Measurements from ENCODE around the gene HOMEZ. TPM values are rescaled to one million over a fixed set of nuclear protein-coding genes. Genes with fewer than 3 reads are reported as not detected.

Gene HOMEZ
- total RNA-seq, 2 experiments from 2014 or later = 7.1 to 17.2 TPM

DNA sequence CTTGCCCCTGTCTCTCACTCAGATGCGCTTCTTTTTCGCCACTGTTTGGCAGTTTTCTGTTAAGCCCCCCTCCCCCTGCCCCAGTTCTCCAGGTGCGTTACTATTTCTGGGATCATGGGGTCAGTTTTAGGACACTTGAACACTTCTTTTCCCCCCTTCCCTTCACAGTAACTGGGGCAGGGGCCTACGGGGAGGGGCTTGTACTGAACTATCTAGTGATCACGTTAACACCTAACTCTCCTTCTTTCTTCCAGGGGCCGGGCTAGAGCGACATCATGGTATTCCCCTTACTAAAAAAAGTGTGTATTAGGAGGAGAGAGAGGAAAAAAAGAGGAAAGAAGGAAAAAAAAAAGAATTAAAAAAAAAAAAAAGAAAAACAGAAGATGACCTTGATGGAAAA lies 39.1 kb upstream of the HOMEZ start:
- Histone ChIP-seq H3K36me3 (ENCODE audit: insufficient read depth, low read length) (peaks cover 53% of the 10 kb centered on the region), H4K20me1 (ENCODE audit: insufficient read depth, low read length) (peaks cover 13% of the 10 kb centered on the region; the same call in 1 of the 2 replicates), H2AFZ (ENCODE audit: low read length) (no peak overlapping the region), H3K9me2 (ENCODE audit: insufficient read depth, low read length) (no peaks in the 10 kb centered on the region), H3K4me3 (ENCODE audit: low read depth, low read length, poor library complexity, severe bottlenecking) (no peak overlapping the region), H3K79me2 (ENCODE audit: insufficient read depth, low read depth, low read length) (peaks cover 23% of the 10 kb centered on the region), H3K27ac (ENCODE audit: low read depth, low read length, poor library complexity, severe bottlenecking) (no peak overlapping the region), H3K9me3 (ENCODE audit: low read length) (no peaks in the 10 kb centered on the region), H3K4me1 (ENCODE audit: insufficient read depth, low read length, poor library complexity, severe bottlenecking) (peaks cover 21% of the 10 kb centered on the region), H3K4me2 (ENCODE audit: low read length) (no peak overlapping the region)
- no TSS peak for BruUV-seq (replicated peaks)
- CTCF ChIA-PET (ENCODE audit: unreplicated experiment) = interaction anchor here (0.6 kb wide), 1 partner anchor 328 kb away, joined by 3 read pairs; no protein-coding TSS in a partner anchor
- TF ChIP-seq, protein P1, sequence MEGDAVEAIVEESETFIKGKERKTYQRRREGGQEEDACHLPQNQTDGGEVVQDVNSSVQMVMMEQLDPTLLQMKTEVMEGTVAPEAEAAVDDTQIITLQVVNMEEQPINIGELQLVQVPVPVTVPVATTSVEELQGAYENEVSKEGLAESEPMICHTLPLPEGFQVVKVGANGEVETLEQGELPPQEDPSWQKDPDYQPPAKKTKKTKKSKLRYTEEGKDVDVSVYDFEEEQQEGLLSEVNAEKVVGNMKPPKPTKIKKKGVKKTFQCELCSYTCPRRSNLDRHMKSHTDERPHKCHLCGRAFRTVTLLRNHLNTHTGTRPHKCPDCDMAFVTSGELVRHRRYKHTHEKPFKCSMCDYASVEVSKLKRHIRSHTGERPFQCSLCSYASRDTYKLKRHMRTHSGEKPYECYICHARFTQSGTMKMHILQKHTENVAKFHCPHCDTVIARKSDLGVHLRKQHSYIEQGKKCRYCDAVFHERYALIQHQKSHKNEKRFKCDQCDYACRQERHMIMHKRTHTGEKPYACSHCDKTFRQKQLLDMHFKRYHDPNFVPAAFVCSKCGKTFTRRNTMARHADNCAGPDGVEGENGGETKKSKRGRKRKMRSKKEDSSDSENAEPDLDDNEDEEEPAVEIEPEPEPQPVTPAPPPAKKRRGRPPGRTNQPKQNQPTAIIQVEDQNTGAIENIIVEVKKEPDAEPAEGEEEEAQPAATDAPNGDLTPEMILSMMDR (conservative IDR thresholded peaks at IDR 0.05; ENCODE audit: low read length) = no peak
- TF ChIP-seq EZH2phosphoT487 (IDR thresholded peaks at IDR 0.05; ENCODE audit: borderline replicate concordance, low read depth, low read length) = no peak
- no peak for DNase-seq (ENCODE audit: low spot score)
- POLR2A ChIA-PET = interaction anchor here (0.5 kb wide), 1 partner anchor 148 kb away, joined by 5 read pairs; no protein-coding TSS in a partner anchor
- intact Hi-C loops (cut with micrococcal nuclease; ENCODE audit: unreplicated experiment) = loop anchor here (5.0 kb wide), 1 partner anchor 142 kb away; the partner anchor contains the start of gene NGDN

DNA sequence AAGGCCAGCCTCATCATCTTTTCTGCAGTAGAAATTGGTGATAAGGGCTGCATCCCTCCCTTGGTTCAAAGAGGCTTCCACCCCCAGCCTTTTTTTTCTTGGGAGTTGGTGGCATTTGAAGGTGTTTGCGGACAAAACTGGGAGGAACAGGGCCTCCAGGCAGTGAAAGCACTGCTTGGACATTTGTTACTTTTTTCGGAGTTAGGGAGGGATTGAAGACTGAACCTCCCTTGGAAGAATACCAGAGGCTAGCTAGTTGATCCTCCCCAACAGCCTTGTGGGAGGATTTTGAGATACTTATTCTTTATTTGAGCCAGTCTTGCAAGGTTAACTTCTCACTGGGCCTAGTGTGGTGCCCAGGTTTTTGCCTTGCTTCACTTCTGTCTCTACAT lies 38.5 kb upstream of the HOMEZ start:
- Histone ChIP-seq H3K79me2 (ENCODE audit: insufficient read depth, low read depth, low read length) (peaks cover 23% of the 10 kb centered on the region), H3K4me1 (ENCODE audit: insufficient read depth, low read length, poor library complexity, severe bottlenecking) (peaks cover 26% of the 10 kb centered on the region), H3K36me3 (ENCODE audit: insufficient read depth, low read length) (peaks cover 53% of the 10 kb centered on the region), H3K27ac (ENCODE audit: low read depth, low read length, poor library complexity, severe bottlenecking) (no peak overlapping the region), H2AFZ (ENCODE audit: low read length) (no peak overlapping the region), H4K20me1 (ENCODE audit: insufficient read depth, low read length) (peaks cover 13% of the 10 kb centered on the region; the same call in 1 of the 2 replicates), H3K9me3 (ENCODE audit: low read length) (no peaks in the 10 kb centered on the region), H3K9me2 (ENCODE audit: insufficient read depth, low read length) (no peaks in the 10 kb centered on the region), H3K4me2 (ENCODE audit: low read length) (no peak overlapping the region), H3K4me3 (ENCODE audit: low read depth, low read length, poor library complexity, severe bottlenecking) (no peak overlapping the region)
- TF ChIP-seq EZH2phosphoT487 (IDR thresholded peaks at IDR 0.05; ENCODE audit: borderline replicate concordance, low read depth, low read length) = no peak
- TF ChIP-seq, protein P1 (conservative IDR thresholded peaks at IDR 0.05; ENCODE audit: low read length) = no peak
- intact Hi-C loops (cut with micrococcal nuclease; ENCODE audit: unreplicated experiment) = loop anchor here (5.0 kb wide), 1 partner anchor 143 kb away; the partner anchor contains the start of gene NGDN
- ChIA-PET CTCF (ENCODE audit: unreplicated experiment) (interaction anchor here (0.6 kb wide), 1 partner anchor 327 kb away, joined by 3 read pairs; no protein-coding TSS in a partner anchor), POLR2A (no interaction called here)
- no peak for DNase-seq (ENCODE audit: low spot score)
- BruUV-seq (replicated peaks) = no TSS peak

DNA sequence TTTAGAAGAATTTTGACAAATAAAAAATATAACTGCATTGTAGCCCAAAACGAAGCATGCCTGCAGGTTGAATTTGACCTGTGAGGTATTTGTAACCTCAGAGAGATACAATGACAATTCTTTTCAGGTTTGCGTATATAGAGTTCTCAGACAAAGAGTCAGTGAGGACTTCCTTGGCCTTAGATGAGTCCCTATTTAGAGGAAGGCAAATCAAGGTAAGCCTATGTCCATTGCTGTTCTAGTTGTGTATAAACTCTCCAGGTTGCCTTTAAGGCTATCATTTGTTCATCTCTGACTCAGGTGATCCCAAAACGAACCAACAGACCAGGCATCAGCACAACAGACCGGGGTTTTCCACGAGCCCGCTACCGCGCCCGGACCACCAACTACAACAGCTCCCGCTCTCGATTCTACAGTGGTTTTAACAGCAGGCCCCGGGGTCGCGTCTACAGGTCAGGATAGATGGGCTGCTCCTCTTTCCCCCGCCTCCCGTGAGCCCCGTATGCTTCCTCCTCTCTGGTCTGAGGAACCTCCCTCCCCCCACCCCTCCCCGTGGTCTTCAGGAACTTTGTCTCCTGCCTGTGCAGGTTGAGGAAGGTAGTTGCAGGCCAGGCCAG lies 38.0 kb upstream of the HOMEZ start:
- Histone ChIP-seq H3K9me2 (ENCODE audit: insufficient read depth, low read length) (no peaks in the 10 kb centered on the region), H3K4me3 (ENCODE audit: low read depth, low read length, poor library complexity, severe bottlenecking) (no peak overlapping the region), H3K4me2 (ENCODE audit: low read length) (peak overlapping the region; percentile 70; the same call in 1 of the 2 replicates), H3K9me3 (ENCODE audit: low read length) (no peaks in the 10 kb centered on the region), H3K4me1 (ENCODE audit: insufficient read depth, low read length, poor library complexity, severe bottlenecking) (peaks cover 27% of the 10 kb centered on the region), H4K20me1 (ENCODE audit: insufficient read depth, low read length) (peaks cover 13% of the 10 kb centered on the region; the same call in 1 of the 2 replicates), H3K36me3 (ENCODE audit: insufficient read depth, low read length) (peaks cover 53% of the 10 kb centered on the region), H2AFZ (ENCODE audit: low read length) (no peak overlapping the region), H3K79me2 (ENCODE audit: insufficient read depth, low read depth, low read length) (peaks cover 23% of the 10 kb centered on the region), H3K27ac (ENCODE audit: low read depth, low read length, poor library complexity, severe bottlenecking) (no peak overlapping the region)
- no peak for DNase-seq (ENCODE audit: low spot score)
- ChIA-PET POLR2A (interaction anchor here (5.7 kb wide), 1 partner anchor 19 kb away, joined by 122 read pairs; the partner anchor contains the start of genes BCL2L2 and PPP1R3E), CTCF (ENCODE audit: unreplicated experiment) (interaction anchor here (0.6 kb wide), 1 partner anchor 327 kb away, joined by 3 read pairs; no protein-coding TSS in a partner anchor)
- intact Hi-C loops (cut with micrococcal nuclease; ENCODE audit: unreplicated experiment) = loop anchor here (5.0 kb wide), 1 partner anchor 143 kb away; the partner anchor contains the start of gene NGDN
- BruUV-seq (replicated peaks) = no TSS peak
- TF ChIP-seq EZH2phosphoT487 (IDR thresholded peaks at IDR 0.05; ENCODE audit: borderline replicate concordance, low read depth, low read length) = no peak
- TF ChIP-seq, protein P1 (conservative IDR thresholded peaks at IDR 0.05; ENCODE audit: low read length) = no peak

Data from OCI-LY7 (cell line).